WI38 (cell line): Measurements from ENCODE around the gene FAM219A.
A peak's percentile ranks its signal among the peaks of the same experiment; 100 is the strongest.
"Not testable (repeated sequence)": the region's sequence is repeated elsewhere in the genome, so short reads cannot be mapped to it uniquely, and the experiment has no call there.

Source experiments
- H3K4me3 ChIP-seq: 2 replicates; pipeline ENCODE4 v1.5.1; 2011; ENCODE audit warnings: low read depth, mild to moderate bottlenecking, control low read depth, low read length
- CTCF ChIP-seq: IDR thresholded peaks from 2 replicates; pipeline ENCODE4 v1.5.1; 2012; ENCODE audit warnings: low read depth, mild to moderate bottlenecking, control low read depth, low read length

Gene FAM219A

GRCh38 chr9:34371886-34372466 is 86.4 kb downstream of the FAM219A start:
- no peak overlapping the region for H3K4me3 ChIP-seq
- TF ChIP-seq CTCF = no peak

GRCh38 chr9:34370970-34371880 is 87.1 kb downstream of the FAM219A start:
- peak overlapping the region; percentile 40 for H3K4me3 ChIP-seq
- no peak for TF ChIP-seq CTCF

- TF ChIP-seq CTCF = no peak
- H3K4me3 ChIP-seq = no peak overlapping the region; the same call in 1 of the 2 replicates
These were observed 87.9 kb downstream of the FAM219A start for GRCh38 chr9:34370335-34370969.

- H3K4me3 ChIP-seq = no peak overlapping the region
- TF ChIP-seq CTCF = no peak
These were observed 88.7 kb downstream of the FAM219A start for GRCh38 chr9:34369636-34370035.

GRCh38 chr9:34368796-34369195 is 89.6 kb downstream of the FAM219A start:
- not testable (repeated sequence) for H3K4me3 ChIP-seq

GRCh38 chr9:34367751-34368410 is 90.5 kb downstream of the FAM219A start:
- H3K4me3 ChIP-seq = not testable (repeated sequence)

- TF ChIP-seq CTCF = no peak
- no peak overlapping the region for H3K4me3 ChIP-seq
These were observed 92.0 kb downstream of the FAM219A start for GRCh38 chr9:34366365-34366764.

GRCh38 chr9:34365282-34365681 is 93.1 kb downstream of the FAM219A start:
- no peak for TF ChIP-seq CTCF
- H3K4me3 ChIP-seq = no peak overlapping the region
